COLO668 (cell line): ENCODE measurements around the gene IL10RA.
"Not testable (repeated sequence)": the region's sequence is repeated elsewhere in the genome, so short reads cannot be mapped to it uniquely, and the experiment has no call there.

Source experiments
- DNase-seq: peaks from one replicate; lab custom pipeline; 2025; ENCODE audit not compliant: unreplicated experiment; lab: John Stamatoyannopoulos, UW

IL10RA gene

GRCh38 chr11:117961896-117962295, 24.3 kb upstream of the IL10RA start:
- DNase-seq, result no peak

DNA sequence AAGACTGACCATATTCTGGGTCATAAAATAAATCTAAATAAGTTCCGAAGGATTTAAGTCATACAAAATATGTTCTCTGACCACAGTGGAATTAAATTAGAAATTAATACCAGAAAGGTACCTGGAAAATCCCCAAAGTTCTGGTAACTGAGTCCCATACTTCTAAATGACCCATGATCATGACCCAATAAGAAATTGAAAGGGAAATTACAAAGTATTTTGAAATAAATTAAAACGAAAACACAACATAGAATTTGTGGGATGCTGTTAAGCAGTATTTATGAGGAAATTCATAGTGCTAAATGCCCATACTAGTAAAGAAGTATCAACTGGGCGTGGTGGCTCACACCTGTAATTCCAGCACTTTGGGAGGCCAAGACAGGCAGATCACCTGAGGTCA, 23.4 kb upstream of the IL10RA start:
- no peak for DNase-seq

DNA sequence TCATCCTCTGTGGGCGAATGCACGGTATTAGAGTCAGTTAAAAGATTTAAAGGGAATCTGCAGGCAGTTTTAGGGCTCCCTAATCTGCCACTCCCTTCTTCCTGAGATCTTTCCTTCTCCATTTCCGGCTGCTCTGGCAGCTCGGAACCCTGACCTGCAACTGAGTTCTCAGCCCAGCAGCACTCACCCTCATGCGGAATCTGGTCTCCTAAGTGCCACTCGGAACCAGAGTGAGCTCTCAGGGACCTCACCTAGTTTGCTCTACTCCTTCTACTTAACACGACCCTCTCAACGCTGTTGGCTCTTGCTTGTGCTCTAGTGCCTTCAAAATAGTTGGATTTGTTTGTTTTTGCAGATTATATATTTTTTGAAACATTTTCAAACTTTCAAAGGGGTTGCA, 19.3 kb upstream of the IL10RA start:
- no peak for DNase-seq

- DNase-seq, result no peak
Observed at GRCh38 chr11:117969160-117969991, 16.8 kb upstream of the IL10RA start.

DNA sequence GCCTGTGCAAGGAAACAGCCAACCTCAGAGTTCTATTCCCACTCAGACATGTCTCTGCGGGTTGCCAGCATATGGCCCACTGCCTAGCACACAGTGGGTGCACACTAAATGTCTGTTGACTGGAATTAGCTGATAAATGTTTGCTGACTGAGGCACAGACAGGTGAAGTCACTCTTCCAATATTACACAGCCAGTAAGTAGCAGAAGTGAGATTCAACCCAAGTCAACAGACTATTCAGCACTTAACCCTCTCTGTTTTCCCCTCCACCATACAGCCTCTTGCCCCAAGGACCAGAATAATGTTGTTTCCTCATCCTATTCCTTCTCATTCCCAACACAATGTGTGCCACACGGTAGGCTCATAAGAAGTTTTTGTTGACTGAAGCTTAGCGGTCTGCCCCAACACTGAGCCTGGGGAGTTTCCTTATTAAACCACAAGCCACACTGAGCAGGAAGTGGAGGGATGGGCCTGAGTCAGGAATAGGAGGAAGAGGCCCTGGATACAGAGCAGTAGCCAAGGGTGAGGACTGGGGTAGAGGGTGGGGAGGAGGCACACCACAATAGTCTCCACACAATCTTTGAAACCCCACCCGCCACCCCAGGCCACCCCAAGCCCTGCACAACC, 15.7 kb upstream of the IL10RA start:
- no peak for DNase-seq

DNA sequence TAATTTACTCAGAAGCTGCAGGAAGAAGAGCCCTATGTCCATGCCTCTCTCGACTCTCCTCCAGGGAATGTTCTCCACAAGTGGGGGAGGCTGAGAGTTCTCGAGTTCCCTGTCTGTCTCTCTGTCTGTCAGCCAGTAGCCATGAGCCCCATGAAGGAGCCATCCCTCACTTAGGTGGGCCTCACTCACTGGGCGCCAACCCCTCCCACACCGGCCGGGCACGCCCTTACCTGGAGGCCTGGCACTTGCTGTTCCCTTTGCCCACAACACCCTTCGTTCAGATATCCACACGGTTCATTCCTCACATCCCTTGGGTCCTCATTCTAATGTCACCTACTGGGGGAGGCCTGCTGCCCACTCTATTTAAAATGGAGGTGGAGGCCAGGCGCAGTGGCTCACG, 14.2 kb upstream of the IL10RA start:
- no peak for DNase-seq

DNA sequence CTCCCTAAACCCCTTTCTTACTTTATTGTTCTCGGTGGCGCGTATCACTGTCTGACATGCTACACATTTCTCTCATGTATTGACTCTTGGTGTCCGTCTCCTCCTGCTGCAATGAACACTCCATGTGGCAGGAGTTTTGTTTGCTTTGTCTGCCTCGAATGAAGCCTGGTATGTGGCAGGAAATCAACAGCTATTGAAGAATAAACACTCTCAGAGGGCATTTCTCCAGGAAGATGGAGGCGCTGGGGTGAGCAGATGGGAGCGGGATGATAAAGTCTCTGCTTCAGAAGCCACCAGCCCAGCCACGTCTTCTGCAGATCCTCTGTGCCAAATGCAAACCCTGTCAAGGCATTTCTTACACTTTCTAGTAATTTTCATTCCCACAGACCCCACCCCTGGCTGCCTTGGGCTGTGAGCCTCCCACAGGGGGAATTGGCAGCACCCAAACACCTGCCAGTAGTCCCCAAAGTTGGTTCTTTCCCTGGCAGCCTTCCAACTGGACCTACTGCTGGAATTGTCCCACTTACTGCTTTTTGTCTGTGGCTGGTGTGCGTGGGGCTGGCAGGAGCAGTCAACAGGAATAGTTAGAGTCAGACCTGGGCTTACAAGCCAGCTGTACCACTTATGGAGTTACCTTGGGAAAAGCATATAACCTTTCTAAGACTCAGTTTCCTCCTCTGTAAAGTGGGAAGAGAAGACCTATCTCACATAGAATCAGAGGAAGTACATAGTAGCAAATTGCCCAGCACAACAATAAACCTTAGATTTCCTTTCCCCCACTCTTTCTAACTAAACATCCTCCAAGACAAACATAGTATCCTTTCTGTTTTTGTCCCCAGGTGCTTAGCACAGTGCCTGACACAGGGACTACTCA, 13.3 kb upstream of the IL10RA start:
- DNase-seq, result peak; percentile 39

DNA sequence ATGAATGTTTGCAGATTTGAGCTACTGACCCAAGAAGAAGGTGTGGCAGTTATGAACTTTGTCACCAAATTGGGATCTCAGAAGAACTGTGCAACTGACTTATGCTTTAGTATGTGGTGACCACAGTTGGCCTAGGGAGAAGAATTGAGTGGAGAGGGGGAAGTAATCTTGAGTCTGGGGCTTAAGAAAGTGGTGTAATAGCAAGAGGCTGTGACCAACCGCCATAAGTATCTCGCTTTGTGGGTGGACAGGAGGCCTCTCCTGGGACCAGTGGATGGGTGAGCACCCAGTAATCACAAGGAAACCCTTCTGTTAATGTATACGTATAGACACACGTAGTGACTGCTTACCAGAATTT, 12.7 kb upstream of the IL10RA start:
- no peak for DNase-seq

DNA sequence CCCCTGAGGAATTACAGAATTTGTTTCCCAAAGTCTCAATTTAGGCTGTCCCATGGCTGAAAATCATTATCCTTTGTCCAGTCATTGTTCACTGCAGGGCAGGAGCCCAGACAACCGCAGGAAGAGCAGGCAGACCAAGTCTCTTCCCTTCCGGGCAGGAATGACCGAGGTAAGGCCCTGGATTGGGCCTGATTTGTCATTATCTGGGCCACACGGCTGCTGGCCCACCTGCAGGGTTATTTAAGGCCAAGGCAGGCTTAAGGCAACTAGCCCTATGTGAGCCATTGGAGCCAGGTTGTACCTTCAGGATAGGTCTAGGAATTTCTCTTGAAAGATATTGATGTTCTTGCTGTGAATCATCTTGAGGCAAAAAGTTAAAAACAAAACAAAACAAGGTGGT, 9.7 kb upstream of the IL10RA start:
- no peak for DNase-seq

DNA sequence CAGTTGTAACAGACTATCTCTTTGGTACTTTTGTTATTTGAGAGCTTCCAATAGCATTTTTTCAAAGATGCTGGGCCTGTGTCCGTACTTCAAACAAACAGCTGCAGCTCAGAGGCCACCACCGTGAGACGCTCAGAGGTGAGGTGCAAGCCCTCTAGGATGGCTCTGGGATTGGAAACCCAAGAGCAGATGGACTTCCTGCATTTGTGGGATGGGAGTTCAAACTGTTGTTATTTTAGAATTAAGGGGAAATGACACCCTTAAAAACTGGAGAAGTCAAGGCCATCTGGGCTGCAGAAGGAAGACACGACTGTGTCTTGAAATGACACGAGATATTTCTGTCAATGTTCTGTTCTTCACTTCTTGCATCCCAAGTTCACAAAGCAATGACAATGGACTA, 9.2 kb upstream of the IL10RA start:
- DNase-seq, result no peak

GRCh38 chr11:117977612-117978264, 8.5 kb upstream of the IL10RA start:
- DNase-seq, result not testable (repeated sequence)

DNA sequence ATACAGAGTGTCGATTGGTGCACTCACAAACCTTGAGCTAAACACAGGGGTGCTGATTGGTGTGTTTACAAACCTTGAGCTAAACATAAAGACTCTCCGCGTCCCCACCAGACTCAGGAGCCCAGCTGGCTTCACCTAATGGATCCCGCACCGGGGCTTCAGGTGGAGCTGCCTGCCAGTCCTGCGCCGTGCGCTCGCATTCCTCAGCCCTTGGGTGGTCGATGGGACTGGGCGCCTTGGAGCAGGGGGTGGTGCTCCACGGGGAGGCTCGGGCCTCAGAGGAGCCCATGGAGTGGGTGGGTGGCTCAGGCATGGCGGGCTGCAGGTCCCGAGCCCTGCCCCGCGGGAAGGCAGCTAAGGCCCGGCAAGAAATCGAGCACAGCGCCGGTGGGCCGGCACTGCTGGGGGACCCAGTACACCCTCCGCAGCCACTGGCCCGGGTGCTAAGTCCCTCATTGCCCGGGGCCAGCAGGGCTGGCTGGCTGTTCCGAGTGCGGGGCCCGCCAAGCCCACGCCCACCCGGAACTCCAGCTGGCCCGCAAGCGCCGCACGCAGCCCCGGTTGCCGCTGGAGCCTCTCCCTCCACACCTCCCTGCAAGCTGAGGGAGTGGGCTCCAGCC, 7.8 kb upstream of the IL10RA start:
- not testable (repeated sequence) for DNase-seq

DNA sequence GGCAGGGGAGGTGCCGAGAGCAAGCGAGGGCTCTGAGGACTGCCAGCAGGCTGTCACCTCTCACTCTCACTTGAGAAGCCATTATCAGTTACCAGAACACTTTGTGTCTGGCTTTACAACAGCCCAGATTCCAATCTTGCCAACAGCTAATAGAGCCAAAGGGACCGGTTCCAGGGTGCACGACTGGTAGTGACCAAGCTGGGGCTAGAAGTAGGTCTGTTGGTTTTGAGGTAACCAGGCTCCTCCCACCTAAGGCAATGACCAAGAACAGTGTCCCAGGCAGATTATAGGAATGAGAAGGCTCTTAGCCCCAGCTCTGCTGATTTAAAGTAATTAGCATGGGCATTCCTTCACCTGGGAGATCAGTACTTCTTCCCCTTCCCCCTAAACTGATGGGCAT, 7.2 kb upstream of the IL10RA start:
- no peak for DNase-seq

- DNase-seq, result no peak
Observed at GRCh38 chr11:117979481-117980211, 6.5 kb upstream of the IL10RA start.

DNA sequence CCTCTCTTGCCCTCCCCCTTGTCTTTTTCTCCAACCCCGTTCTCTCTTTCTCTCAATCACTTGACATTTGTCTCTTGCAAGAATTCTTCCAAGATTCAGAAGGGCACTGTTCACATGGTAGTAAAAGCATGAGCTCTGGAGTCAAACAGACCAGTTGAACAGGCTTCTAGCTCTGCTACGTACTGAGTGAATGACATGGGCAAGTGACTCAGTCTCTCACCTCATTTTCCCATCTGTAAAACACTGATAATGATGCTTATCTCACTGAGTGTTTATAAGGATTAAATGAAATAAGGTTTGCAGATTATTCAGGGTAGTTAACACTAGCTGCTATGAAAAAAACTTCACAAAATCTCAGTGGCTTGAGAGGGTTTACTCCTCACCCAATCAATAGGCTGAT, 5.9 kb upstream of the IL10RA start:
- DNase-seq, result no peak

DNA sequence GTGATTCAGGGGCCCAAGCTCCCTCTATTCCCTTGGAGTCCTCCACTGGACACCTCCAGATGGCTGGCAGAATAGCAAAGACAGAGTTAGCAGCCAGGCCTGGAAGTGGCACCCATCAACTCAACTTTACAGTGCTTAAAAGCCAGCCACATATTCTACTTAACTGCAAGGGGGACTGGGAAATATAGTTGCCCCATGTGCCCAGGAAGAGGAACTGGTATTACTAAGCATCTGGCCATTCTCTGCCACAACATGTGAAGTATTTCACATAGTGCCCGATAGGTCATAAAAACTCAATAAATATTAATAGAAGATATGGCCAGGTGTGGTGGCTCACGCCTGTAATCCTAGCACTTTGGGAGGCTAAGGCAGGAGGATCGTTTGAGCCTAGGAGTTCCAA, 5.5 kb upstream of the IL10RA start:
- DNase-seq, result no peak

GRCh38 chr11:117983163-117983475, 3.1 kb upstream of the IL10RA start:
- no peak for DNase-seq

- DNase-seq, result no peak
Observed at GRCh38 chr11:117984476-117984875, 1.7 kb upstream of the IL10RA start.

DNA sequence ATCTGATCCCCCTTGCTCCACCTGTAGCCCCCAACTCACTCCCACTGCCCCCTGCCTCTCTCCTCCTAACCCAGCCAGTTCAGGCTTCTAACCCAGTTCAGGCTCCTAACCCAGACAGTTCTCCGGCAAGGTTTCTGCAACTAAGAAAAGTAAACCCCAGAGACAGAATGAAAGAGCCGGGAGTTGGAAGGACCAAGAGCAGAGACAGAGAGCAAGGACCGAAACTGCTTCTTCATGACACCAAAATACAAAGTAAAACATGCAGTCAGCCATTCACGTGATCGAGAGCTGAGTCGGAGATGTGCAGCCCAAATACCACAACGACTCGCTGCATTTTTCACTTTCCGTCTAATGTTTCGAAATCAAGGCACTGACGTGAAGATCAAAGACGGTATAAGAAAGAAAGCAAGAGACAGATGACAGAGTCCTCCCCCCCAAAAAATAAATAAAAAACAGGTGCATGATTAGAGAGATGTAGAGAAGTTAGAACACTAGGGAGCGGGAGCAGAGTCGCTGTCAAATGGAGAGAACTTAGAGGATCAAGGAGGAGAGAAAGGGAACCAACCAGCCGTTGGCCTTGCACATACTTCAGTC, 884 bp downstream of the IL10RA start:
- DNase-seq, result no peak
